ENCODE results near the gene RASGRP4.

- TF ChIP-seq, protein P1, sequence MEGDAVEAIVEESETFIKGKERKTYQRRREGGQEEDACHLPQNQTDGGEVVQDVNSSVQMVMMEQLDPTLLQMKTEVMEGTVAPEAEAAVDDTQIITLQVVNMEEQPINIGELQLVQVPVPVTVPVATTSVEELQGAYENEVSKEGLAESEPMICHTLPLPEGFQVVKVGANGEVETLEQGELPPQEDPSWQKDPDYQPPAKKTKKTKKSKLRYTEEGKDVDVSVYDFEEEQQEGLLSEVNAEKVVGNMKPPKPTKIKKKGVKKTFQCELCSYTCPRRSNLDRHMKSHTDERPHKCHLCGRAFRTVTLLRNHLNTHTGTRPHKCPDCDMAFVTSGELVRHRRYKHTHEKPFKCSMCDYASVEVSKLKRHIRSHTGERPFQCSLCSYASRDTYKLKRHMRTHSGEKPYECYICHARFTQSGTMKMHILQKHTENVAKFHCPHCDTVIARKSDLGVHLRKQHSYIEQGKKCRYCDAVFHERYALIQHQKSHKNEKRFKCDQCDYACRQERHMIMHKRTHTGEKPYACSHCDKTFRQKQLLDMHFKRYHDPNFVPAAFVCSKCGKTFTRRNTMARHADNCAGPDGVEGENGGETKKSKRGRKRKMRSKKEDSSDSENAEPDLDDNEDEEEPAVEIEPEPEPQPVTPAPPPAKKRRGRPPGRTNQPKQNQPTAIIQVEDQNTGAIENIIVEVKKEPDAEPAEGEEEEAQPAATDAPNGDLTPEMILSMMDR (conservative IDR thresholded peaks at IDR 0.05; ENCODE audit: low read depth, low read length): no peak
- TF ChIP-seq EZH2 (IDR thresholded peaks at IDR 0.05; ENCODE audit: borderline replicate concordance, low read depth, low read length, poor library complexity, severe bottlenecking): no peak
Observed at GRCh38 chr19:38463365-38463764, 37.3 kb upstream of the RASGRP4 start.

Measured in A673 (cell line).